ENCODE results near the gene PRKCA.

Gene PRKCA

GRCh38 chr17:66610361-66611133, 308.1 kb downstream of the PRKCA start:
- TF ChIP-seq REST (IDR thresholded peaks at IDR 0.05; ENCODE audit: insufficient replicate concordance, low read depth) = no peak
- no peak for TF ChIP-seq POLR2AphosphoS5 (IDR thresholded peaks at IDR 0.05; ENCODE audit: low read depth)
- no peak for TF ChIP-seq SPI1 (IDR thresholded peaks at IDR 0.05; ENCODE audit: borderline replicate concordance, low read depth)
- no peak for TF ChIP-seq GABPA (IDR thresholded peaks at IDR 0.05; ENCODE audit: low read depth)
- TF ChIP-seq, protein P1, sequence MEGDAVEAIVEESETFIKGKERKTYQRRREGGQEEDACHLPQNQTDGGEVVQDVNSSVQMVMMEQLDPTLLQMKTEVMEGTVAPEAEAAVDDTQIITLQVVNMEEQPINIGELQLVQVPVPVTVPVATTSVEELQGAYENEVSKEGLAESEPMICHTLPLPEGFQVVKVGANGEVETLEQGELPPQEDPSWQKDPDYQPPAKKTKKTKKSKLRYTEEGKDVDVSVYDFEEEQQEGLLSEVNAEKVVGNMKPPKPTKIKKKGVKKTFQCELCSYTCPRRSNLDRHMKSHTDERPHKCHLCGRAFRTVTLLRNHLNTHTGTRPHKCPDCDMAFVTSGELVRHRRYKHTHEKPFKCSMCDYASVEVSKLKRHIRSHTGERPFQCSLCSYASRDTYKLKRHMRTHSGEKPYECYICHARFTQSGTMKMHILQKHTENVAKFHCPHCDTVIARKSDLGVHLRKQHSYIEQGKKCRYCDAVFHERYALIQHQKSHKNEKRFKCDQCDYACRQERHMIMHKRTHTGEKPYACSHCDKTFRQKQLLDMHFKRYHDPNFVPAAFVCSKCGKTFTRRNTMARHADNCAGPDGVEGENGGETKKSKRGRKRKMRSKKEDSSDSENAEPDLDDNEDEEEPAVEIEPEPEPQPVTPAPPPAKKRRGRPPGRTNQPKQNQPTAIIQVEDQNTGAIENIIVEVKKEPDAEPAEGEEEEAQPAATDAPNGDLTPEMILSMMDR (IDR thresholded peaks at IDR 0.05; ENCODE audit: insufficient read depth, low read length) = no peak

GRCh38 chr17:66611397-66611796, 309.0 kb downstream of the PRKCA start:
- Histone ChIP-seq H3K27me3 (ENCODE audit: insufficient read depth, poor library complexity, severe bottlenecking) (no peaks in the 10 kb centered on the region), H3K4me3 (replicated peaks; ENCODE audit: insufficient read depth, low read length) (no peak overlapping the region), H3K27ac (replicated peaks) (no peak overlapping the region)
- no peak for DNase-seq (ENCODE audit: low read depth in 1 of 2, low spot score in 1 of 2)
- TF ChIP-seq POLR2AphosphoS5 (IDR thresholded peaks at IDR 0.05; ENCODE audit: low read depth) (no peak), REST (IDR thresholded peaks at IDR 0.05; ENCODE audit: insufficient replicate concordance, low read depth) (no peak), SPI1 (IDR thresholded peaks at IDR 0.05; ENCODE audit: borderline replicate concordance, low read depth) (no peak), GABPA (IDR thresholded peaks at IDR 0.05; ENCODE audit: low read depth) (no peak)
- TF ChIP-seq, protein P1 (IDR thresholded peaks at IDR 0.05; ENCODE audit: insufficient read depth, low read length) = no peak

More at GRCh38 chr17:66610361-66611133, 308.1 kb downstream of the PRKCA start:
- H3K27ac ChIP-seq (replicated peaks) = no peak overlapping the region
- H3K27me3 ChIP-seq (ENCODE audit: insufficient read depth, poor library complexity, severe bottlenecking) = no peaks in the 10 kb centered on the region
- peak in 1 of 2 experiments; percentile 7 for DNase-seq (ENCODE audit: low read depth in 1 of 2, low spot score in 1 of 2)
- H3K4me3 ChIP-seq (replicated peaks; ENCODE audit: insufficient read depth, low read length) = no peak overlapping the region

DNA sequence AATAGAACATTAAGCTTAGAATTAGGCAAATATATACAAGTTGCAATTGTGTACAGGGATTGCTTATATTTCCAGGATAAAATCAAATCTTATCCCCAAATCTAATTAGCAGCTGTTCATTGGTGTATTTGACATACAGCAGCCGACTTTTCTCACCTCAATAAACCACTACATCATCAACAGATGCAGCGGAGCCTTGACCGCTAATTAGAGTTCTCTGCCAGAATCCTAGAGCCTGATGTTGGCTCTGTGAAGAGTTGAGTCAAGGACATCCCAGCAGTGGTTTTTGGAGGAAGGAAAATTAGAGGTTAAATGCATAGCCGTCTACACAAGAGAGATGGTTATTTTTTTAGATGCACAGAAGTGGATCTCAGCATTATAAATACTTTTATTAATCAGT, 310.6 kb downstream of the PRKCA start:
- no peak for TF ChIP-seq SPI1 (IDR thresholded peaks at IDR 0.05; ENCODE audit: borderline replicate concordance, low read depth)
- TF ChIP-seq GABPA (IDR thresholded peaks at IDR 0.05; ENCODE audit: low read depth) = no peak
- TF ChIP-seq, protein P1 (IDR thresholded peaks at IDR 0.05; ENCODE audit: insufficient read depth, low read length) = no peak
- TF ChIP-seq REST (IDR thresholded peaks at IDR 0.05; ENCODE audit: insufficient replicate concordance, low read depth) = no peak
- TF ChIP-seq POLR2AphosphoS5 (IDR thresholded peaks at IDR 0.05; ENCODE audit: low read depth) = no peak
- Histone ChIP-seq H3K4me3 (replicated peaks; ENCODE audit: insufficient read depth, low read length) (no peak overlapping the region), H3K27me3 (ENCODE audit: insufficient read depth, poor library complexity, severe bottlenecking) (no peaks in the 10 kb centered on the region), H3K27ac (replicated peaks) (no peak overlapping the region)
- DNase-seq (ENCODE audit: low read depth in 1 of 2, low spot score in 1 of 2) = no peak

All from HL-60 (cell line).